Measurements from ENCODE around the gene CYB5R4. TPM values are rescaled to one million over a fixed set of nuclear protein-coding genes. Genes with fewer than 3 reads are reported as not detected.

Gene CYB5R4
- total RNA-seq, 4 donors from 2014 or later, result 8.5 to 13.2 (median 10.2) TPM

DNA sequence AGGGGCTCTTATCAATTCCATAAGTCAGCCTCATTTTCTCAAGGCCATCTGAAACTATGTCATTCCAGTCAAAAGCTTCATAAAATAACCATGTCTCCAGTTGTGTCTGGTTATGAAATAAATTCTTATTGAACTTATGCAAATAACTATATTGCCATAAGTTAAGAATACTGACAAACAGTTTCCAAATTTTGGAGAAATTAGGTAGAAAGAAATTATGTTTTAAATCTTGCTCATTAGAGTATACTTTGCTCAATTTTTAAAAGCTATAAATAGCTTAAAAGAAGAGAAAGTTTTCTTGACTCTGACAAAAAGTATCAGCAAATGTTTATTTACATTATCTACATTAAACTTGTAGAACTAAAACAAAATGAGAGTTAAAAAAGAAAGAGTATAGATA is 111.1 kb downstream of the CYB5R4 start:
- intact Hi-C loops (cut with DNase I; ENCODE audit: low total_unique reads), result no loop called here
- TF ChIP-seq CTCF (IDR thresholded peaks at IDR 0.05 in 4 of 5, conservative IDR thresholded peaks at IDR 0.05 in 1 of 5) (no peak), POLR2A (IDR thresholded peaks at IDR 0.05) (no peak)
- ATAC-seq (no peak), DNase-seq (no peak)
- H3K4me3 ChIP-seq, result no peak overlapping the region
- peaks cover 0 to 10% (median 0%) of the 10 kb centered on the region in 3 donors for H3K9me3 ChIP-seq
- no peaks in the 10 kb centered on the region for H3K4me1 ChIP-seq
- in situ Hi-C loops (cut with MboI; ENCODE audit: low sequenced_read_pairs in 4 of 4), result no loop called here
- H3K27ac ChIP-seq, result no peak overlapping the region
- H3K27me3 ChIP-seq, result no peaks in the 10 kb centered on the region
- no peaks in the 10 kb centered on the region for H3K36me3 ChIP-seq

GRCh38 chr6:83974409-83975050 is 115.0 kb downstream of the CYB5R4 start:
- in situ Hi-C loops (cut with MboI; ENCODE audit: low sequenced_read_pairs in 4 of 4), result no loop called here
- H3K36me3 ChIP-seq, result no peaks in the 10 kb centered on the region
- no peaks in the 10 kb centered on the region for H3K9me3 ChIP-seq
- no peak for ATAC-seq
- TF ChIP-seq CTCF (IDR thresholded peaks at IDR 0.05 in 4 of 5, conservative IDR thresholded peaks at IDR 0.05 in 1 of 5) (no peak), POLR2A (IDR thresholded peaks at IDR 0.05) (no peak)
- H3K27ac ChIP-seq, result no peak overlapping the region
- no peaks in the 10 kb centered on the region for H3K27me3 ChIP-seq
- intact Hi-C loops (cut with DNase I; ENCODE audit: low total_unique reads), result no loop called here
- no peak for DNase-seq
- no peak overlapping the region for H3K4me3 ChIP-seq
- H3K4me1 ChIP-seq, result no peaks in the 10 kb centered on the region

DNA sequence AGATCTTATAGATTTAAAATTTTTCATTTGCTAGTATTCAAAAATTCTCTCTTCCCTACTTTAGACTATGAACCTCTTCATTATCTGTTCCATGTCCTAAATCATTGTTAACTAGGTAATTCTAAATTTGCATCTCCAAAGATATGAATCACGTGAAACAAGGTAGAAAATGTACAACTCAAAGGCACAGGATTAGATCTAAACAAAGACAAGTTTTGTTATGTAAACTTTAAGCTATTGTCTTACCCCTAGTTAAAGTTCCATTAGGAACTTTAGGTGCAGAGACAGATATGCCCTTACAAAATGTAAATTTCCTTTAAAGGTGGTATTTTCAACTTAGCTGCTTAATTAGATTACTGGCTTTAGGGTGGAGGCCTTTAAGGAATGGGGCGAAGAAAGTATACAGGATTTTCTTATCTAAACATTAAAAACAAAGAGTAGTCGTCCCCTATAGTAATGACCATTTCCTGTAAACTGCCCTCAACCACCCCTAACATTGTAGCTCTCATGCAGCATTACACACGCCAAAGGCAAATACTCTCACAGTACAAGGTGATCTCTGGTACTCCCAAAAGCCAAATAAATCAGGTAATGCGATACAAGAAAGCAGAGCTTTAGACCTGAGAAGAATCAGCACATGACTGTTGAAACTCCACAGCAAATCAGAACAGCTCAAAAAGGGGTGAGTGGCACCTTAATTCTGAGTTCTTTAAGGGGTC is 116.7 kb downstream of the CYB5R4 start:
- Histone ChIP-seq H3K4me3 (no peak overlapping the region), H3K4me1 (no peaks in the 10 kb centered on the region), H3K27me3 (no peaks in the 10 kb centered on the region), H3K9me3 (no peaks in the 10 kb centered on the region), H3K27ac (no peak overlapping the region), H3K36me3 (no peaks in the 10 kb centered on the region)
- intact Hi-C loops (cut with DNase I; ENCODE audit: low total_unique reads), result no loop called here
- DNase-seq (no peak), ATAC-seq (no peak)
- in situ Hi-C loops (cut with MboI; ENCODE audit: low sequenced_read_pairs in 4 of 4), result no loop called here
- TF ChIP-seq POLR2A (IDR thresholded peaks at IDR 0.05) (no peak), CTCF (IDR thresholded peaks at IDR 0.05 in 4 of 5, conservative IDR thresholded peaks at IDR 0.05 in 1 of 5) (no peak)

GRCh38 chr6:83976871-83977270 is 117.4 kb downstream of the CYB5R4 start:
- no peak for TF ChIP-seq CTCF (IDR thresholded peaks at IDR 0.05 in 4 of 5, conservative IDR thresholded peaks at IDR 0.05 in 1 of 5)
- TF ChIP-seq POLR2A (IDR thresholded peaks at IDR 0.05), result no peak
- Histone ChIP-seq H3K4me1 (no peaks in the 10 kb centered on the region), H3K4me3 (no peak overlapping the region), H3K9me3 (no peaks in the 10 kb centered on the region), H3K27me3 (no peaks in the 10 kb centered on the region), H3K36me3 (no peaks in the 10 kb centered on the region), H3K27ac (no peak overlapping the region)
- no peak for ATAC-seq
- no peak for DNase-seq
- in situ Hi-C loops (cut with MboI; ENCODE audit: low sequenced_read_pairs in 4 of 4), result no loop called here
- intact Hi-C loops (cut with DNase I; ENCODE audit: low total_unique reads), result no loop called here

Measured in gastrocnemius medialis (tissue), 4 donors.